PC-9 (cell line): ENCODE data around the gene ZNRF1.

Experiments
- EZH2 ChIP-seq: fragments of 200-600 bp; sonication (generic); IDR thresholded peaks from 2 replicates; pipeline ENCODE4 v1.8.0; 2017; ENCODE audit warnings: antibody characterized with exemption, low read depth
- TF ChIP-seq, protein P1 (sequence below): fragments of 200-600 bp; sonication (generic); conservative IDR thresholded peaks from 2 replicates; pipeline ENCODE4 v1.6.1; 2017; ENCODE audit warnings: mixed run types, antibody characterized with exemption, mild to moderate bottlenecking, moderate library complexity

DNA sequence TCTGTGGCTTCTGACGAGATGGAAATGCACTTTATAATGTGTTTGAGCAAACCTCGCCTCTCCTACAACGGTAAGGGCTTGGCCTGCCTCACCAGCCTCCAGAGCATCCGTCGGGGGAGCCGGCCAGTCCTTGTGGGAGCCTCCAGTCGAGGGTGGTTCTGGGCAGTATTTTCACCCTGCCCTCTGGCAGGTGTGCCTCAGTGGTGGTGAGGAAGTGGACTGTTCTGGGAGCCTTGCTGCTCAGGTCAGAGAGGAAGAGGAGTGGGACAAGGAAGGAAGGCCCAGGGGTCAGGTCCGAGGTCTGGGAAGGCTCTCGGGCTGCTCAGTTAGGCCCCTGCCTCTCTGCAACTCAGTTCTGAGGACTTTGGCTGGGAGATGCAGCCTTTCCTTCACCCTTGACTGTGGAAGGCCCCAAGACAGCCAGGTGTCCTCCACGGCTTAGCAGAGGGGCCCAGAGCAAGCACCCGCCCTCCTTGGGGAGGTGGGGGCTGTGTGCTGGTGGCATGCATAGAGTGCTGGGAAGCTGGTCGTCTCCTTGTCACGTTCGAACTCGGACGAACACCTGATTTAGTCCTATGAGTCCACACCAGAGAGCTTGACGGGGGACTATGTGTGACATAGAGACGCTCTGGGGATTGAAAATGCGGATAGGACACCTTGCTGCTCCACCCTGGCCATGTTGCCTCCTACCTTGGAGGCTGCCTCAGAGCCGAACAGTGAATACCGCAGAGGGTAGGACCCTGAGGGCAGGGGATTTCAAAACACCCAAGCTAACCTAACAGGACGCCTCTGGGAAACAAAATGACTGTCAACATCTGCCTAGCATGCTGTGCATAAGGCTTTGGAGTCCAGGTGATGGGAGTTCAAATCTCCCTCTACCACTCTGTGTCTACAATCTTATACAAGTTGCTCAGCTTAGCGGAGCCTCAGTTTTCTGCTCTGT lies 95.0 kb downstream of the ZNRF1 start:
- TF ChIP-seq, protein P1, sequence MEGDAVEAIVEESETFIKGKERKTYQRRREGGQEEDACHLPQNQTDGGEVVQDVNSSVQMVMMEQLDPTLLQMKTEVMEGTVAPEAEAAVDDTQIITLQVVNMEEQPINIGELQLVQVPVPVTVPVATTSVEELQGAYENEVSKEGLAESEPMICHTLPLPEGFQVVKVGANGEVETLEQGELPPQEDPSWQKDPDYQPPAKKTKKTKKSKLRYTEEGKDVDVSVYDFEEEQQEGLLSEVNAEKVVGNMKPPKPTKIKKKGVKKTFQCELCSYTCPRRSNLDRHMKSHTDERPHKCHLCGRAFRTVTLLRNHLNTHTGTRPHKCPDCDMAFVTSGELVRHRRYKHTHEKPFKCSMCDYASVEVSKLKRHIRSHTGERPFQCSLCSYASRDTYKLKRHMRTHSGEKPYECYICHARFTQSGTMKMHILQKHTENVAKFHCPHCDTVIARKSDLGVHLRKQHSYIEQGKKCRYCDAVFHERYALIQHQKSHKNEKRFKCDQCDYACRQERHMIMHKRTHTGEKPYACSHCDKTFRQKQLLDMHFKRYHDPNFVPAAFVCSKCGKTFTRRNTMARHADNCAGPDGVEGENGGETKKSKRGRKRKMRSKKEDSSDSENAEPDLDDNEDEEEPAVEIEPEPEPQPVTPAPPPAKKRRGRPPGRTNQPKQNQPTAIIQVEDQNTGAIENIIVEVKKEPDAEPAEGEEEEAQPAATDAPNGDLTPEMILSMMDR: no peak
- no peak for TF ChIP-seq EZH2
